ENCODE measurements around the gene PREX1.
"Not testable (repeated sequence)": the region's sequence is repeated elsewhere in the genome, so short reads cannot be mapped to it uniquely, and the experiment has no call there.

PREX1 gene

DNA sequence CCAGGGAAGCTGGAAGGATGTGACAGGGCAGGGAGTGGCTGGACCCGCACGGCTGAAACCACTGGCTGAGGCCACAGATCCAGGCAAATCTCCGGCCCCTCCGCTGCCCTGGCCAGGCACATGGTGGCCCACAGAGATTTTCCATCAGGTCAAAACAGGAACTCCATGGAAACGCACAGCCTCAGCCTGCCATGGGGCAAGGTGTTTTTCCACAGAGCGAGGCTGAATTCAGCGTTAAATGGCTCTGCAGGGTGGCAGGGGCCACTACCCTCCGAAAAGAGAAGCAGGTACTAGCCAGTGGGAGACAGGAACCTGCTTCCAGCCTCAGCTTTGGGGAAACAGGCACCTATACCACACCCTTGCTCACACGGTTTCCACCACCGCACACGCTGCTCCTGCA lies 53.1 kb downstream of the PREX1 start:
- DNase-seq (ENCODE audit: low spot score): no peak

DNA sequence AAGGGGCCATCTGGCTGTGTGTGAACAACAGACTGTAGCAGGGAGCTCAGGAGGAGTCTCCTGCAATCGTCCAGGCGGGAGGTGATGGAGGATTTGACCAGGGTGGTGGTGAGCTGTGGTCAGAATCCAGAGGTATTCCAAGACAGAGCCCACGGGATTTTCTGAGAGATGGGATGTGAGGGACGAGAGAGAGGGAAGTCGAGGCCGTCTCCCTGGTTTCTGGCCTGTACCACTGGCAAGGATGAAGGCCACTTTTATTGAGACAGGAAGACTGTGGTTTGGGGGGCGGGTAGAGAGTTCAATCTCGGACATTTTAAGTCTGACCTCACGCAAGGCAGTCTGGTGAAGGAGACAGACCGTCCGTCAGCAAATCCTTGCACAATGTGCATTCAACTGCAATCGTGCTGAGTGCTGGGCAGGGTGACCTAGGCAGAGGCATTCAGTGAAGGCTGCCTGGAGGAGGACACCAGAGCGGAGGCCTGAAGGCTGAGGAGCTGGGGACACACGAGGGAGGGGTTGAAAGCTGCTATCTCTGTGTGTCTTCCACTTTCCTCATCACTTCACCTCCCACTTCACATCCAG lies 53.9 kb downstream of the PREX1 start:
- no peak for DNase-seq (ENCODE audit: low spot score)

DNA sequence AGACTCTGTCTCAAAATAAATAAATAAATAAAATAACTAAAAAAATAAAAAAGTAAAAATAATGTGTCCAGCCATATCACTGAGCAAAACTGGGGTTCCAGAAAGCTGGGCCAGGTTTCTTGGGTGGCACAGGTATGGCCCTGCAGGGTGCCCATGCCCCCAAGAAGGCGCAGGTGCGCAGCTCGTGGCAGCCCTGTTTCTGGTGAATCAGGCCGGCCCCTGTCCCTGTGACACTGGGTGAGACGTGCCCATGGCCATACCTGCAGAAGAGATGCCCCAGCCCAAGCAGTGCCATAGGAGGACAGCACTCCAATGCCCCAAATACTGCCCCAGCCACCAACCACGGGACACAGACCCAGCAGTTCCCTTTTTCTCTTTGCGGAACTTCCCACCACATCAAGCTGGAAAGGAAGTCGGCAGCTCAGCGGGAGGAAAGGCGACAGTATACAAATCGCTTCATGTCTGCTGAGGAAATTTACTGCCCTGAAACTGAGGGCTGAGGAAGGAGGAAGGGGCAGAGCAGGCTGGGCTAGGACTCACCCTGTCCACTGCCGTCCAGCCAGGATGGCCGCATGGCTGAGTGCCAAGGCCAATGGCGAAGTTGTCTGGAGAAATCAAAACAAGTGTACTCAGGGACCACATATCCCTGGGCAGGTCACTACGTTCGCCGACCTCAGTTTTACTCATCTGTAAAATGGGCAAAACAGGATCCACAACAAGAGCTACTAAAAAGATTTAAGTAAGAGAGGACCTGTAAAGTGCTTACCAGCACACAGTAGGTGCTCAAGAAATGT lies 55.4 kb downstream of the PREX1 start:
- DNase-seq (ENCODE audit: low spot score): no peak

DNA sequence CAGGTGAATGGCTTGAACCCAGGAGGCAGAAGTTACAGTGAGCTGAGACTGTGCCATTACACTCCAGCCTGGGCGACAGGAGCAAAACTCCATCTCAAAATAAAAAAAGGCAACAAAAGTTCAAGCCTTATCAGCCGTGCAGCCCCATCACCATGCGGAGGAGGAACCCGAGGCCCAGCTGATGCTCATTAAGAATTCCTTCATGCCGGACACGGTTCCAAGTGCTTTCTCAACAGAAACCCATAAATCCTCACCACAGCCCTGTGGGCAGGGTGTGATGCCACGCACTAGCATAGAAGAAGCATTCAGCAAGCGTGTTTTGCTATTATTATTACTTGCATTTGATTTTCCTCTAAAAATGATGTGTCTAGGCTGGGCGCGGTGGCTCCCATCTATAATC lies 56.3 kb downstream of the PREX1 start:
- no peak for DNase-seq (ENCODE audit: low spot score)

DNA sequence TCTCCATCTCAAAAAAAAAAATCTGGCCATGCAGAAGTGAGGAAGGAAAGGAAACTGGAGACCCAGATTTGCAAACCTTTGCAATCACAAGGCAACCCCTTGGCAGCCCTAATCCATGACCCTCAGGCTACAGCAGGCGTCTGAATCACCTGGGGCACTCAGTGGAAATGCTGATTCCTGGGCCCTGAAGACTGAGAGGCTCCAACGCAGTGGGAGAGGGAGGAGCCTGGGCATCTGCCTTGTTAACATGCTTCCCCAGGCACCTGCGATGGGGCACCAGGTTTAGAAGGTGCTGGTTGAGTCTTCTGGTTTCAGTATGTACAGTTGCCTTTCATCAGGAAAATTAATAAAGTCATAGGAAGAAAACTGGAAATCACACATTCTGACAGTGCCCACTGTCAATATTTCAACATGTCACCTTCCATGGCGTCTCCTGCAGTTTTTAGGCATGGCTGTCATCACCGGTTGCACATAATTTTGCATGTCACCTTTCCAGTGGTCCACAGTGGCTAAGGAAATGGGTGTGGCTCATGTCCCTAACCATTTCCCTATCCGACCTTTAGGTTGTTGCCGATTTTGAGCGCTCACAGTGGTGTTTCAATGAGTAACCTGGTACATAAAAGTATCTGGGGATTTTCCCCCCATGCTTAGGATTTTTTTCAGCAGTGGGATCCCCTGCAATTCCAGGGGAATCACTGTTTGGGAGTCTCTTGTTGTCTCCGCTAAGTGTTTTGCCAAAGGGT lies 56.9 kb downstream of the PREX1 start:
- no peak for DNase-seq (ENCODE audit: low spot score)

DNA sequence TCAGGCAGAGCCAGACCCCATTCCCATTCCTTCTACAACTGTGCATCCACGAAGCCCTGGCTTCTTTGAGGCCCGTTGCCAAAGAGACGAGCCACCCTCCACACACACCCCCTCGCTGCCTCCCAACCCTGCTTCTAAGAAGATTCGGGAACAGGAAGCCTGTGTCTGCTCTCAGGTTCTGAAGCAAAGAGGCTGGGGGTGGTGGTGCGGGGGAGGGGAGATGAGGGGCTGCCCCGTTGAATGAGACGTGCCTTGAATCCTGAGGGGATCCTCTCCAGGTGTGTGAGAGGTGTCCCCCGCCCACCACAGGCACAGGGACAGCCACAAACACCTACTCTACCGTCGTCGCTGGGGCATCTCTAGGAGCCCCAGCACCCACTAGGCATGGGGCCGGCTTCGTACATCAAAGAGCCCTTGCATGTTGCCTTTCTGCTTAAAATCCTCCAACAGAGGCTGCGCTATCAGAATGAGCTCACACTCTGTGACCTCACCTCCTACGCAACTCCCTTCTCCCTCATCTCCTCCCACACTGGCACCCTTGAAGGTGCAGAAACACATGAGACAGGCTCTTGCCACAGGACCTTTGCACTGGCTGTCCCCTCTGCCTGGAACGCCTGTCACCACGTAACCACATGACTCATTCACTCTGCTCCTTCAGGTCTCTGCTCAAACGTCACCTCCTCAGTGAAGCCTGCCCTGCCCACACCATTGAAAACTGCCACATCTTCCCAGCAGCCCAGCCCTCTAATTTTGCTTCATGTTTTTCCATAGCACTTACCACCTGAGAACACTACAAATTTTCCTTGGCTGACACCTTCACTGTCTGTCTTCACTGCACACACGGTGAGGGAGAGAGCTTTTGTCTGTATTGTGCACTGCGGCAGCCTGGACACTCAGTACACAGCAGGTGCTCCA lies 58.5 kb downstream of the PREX1 start:
- no peak for DNase-seq (ENCODE audit: low spot score)

DNA sequence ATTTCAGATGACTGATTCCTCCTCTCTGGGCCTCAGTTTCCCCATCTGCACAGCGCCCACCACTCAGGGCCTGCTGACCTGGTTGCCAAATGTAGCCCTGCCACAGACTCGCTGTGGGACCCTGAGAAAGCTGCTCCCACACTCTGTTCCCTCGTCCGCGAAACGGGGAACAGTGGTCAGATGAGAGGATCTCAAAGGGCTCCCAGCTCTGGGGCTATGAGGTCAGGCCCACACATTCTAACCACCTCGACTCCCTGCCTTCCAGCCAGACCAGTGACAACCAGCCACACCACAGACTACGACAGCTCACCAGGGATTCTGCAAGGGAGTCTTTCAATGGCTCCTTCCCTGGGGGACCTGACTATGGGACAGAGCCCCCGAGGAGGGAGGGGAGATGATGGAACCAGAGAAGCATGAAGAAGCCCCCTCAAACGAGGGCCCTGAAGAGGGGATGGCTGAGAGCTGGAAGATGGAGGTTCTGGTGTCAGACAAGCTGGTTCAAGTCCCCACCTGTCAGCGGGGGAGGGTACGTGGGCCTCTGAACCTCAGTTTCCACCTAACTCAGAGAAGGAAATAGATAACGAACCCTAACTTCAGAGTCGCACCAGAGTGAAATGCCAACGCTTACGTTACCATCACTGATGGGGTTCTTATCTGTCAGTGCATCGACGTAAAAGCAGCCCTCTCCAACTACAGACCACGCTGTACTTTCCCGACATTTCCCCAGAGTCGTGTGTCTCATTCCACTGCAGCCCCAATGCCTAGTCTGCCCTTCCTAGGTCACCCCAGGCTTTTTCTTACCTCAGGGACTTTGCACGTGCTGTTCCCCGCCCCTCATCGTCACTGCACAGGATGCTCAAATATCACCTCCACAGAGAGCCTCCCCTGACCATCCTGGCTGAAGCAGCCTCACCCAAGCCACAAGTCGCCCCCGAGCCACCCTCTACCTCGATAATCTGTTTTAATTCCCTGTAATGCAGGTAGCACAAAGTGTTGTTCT lies 60.5 kb downstream of the PREX1 start:
- no peak for DNase-seq (ENCODE audit: low spot score)

DNA sequence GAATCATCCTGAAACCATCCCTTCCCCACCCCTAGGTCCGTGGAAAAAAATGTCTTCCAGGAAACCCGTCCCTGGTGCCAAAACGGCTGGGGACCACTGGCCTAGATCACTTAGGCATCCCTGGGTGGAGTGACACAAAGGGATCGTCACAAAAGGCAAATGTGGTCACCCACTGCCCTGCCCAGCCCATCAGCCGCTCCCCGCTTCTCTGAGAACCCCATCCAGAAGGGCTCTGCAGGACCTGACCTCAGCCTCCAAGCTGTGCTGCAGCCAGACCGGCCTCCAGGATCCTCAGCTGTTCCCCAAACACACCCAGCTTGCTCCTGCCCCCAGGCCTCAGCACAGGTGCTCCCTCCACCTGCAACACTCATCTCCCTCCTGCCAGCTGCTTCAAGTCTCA lies 61.6 kb downstream of the PREX1 start:
- no peak for DNase-seq (ENCODE audit: low spot score)

DNA sequence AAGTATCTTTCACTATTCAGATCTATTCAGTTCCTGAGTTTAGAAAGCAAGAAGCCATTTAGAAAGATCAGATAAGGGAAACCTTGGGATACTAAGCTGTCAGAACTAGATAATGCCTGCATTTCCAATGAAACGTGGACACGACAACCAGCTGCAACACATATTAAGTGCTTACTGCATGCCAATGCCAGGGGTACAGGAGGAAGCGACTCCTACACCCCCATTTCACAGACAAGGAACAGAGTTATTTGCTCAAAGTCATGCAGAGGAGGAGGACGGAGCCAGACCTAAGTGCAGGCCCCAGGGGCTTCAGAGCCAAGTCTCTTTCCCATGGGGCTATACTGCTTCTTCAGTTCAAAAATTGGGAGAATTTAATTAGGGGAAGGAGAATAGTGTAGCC lies 62.4 kb downstream of the PREX1 start:
- DNase-seq (ENCODE audit: low spot score): no peak

DNA sequence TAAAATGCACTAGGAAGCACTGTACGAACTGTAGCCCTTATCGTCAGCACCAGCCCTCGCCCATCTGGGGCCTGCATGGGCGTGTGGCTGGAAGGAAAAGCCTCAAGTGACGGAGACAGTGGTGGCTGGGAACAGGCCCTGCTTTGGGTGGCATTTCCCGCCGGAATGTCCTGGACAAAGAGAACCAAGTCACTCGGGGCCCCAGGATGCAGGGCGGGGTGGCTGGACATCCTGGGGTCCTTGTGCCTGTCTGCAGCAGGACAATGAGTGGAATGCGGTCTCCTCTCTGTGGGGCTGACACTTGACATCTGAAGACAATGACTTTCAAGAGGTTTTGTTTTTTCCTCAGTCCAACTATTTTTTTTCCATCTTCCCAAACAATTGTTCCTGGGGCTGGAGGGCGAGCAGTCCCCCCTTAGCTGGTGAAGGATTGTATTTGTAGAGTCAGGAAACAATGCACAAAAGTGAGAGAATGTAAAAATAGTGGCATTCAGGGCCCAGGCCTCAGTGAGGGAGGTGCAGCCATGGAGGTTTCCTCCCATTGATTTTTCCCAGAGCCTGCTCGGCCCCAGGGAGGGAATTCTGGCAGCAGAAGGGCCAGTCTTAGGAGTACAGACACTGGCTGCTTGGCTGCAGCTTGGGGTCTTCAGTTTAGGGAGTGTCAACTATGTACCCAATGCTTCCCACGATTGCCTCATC lies 64.4 kb downstream of the PREX1 start:
- no peak for DNase-seq (ENCODE audit: low spot score)

DNA sequence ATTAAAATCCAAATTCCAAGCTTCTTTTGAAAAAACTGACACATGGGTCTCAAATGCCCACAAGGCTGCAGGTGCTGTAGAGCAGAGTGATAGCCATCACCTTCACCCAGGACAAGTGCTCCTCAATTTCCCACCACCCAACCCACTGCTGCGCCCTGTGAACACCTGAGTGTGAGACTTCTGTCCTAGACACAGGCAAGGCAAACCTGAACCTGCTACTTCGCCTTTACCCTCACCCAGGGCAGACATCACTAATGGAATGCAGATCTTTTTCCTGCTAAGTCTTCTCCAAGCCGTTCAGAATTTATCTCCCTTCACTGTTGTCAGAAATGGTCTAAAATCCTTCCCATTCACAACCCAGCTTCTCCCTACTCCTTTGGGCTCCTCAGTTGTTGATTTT lies 65.9 kb downstream of the PREX1 start:
- no peak for DNase-seq (ENCODE audit: low spot score)

DNA sequence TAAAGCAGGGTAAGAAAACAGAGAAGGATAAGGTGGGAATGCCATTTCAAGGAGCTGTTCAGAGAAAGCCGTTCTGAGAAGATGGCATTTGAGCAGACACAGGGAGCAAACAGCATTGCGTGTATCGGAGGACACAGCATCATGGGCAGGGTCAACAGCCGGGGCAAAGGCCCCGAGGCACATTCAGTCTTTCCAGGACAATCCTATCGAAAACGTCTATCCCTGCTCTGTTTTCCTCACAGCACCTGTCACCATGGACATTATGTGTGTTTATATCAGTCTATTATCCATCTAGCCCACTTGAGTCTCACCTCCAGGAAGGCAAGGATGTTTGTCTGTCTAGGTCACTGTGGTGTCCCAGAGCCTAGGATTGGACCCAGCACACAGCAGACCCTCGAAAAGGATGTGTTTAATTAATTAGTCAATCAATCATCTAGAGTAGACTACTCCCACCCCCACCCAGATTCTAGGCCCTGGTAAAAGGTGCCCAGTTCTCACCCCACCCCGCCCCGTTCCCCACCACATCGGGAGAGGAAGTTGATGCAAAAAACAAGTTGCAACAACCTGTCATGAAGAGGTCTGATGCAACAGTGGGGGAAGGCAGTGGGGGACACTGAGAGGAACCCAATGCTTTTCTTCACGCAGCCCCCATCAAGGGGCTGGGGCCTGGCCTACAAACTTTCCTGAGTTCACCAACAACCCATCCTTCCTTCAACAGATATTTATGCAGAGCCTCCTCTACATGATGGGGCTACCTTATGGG lies 66.6 kb downstream of the PREX1 start:
- DNase-seq (ENCODE audit: low spot score): no peak

DNA sequence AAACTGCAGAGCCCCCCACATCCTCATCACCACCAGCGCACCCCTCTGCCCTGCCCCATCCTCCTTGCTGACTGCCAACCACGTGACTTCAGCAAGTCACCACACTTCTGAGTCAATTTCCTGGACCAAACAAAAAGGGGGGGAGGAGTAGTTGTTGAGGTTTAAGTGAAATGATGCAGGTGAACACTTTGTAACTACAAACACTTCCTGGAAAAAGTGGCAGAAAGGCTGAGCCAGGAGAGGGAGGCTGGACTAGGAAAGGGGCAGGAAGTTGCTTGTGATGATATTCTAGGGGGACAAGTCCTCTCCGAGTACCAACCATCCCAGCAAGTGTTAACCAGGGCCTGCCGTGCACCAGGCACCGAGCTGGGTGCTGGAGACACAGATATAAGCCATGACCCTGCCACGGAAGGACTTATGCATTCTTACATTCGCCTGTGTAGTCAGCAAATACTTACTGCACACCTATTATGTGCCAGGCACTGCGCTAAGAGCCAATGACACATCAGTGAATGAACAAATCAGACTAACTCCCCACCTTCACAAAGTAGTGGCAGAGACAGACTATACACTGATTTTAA lies 67.3 kb downstream of the PREX1 start:
- no peak for DNase-seq (ENCODE audit: low spot score)

DNA sequence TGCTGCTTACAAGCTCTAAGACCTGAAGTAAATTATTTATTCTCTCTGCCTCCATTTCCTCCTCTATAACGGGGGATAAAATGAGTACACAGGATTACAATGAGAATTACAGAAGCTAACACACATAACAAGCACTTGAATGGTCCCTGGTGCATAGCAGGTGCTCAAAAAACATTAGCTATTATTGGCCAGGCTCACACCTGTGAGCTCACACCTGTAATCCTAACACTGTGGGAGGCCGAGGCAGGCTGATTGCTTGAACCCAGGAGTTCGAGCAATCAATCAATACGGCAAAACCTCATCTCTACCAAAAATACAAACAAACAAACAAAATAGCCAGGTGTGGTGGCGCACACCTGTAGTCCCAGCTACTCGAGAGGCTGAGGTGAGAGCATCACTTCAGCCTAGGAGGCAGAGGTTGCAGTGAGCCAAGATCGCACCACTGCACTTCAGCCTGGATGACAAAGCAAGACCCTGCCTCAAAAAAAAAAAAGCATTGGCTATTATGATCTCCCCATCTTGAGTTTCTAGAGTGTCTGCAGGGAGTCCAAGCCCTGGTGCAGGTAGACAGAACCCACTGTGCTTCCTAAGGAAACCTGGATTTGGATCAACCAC lies 68.1 kb downstream of the PREX1 start:
- no peak for DNase-seq (ENCODE audit: low spot score)

DNA sequence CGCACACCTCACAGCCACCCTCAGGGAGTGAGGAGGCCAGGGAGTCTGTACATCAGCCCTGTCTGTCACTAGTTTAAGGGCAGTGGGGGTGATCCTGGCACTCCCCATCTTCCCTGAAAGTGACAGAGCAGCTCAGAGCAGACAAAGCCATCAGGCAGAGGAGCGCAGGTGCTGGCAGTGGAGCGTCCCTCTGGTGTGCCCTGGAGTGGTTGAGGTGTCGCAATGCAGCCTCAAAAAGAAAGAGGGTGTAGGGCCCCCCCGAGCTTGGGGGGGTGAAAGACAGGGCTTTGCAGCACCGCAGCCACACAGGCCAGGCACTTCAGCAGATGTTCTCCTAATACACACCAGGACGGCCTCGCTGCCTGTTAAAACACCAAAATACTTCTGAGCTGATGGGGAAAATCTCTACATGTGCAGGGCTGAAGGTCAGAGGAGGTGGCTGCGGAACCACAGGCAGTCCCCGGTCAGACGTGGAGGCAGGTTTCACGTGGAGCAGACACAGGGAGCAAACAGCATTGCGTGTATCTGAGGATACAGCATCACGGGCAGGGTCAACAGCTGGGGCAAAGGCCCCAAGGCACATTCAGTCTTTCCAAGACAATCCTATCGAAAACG lies 69.5 kb downstream of the PREX1 start:
- DNase-seq (ENCODE audit: low spot score): no peak

DNA sequence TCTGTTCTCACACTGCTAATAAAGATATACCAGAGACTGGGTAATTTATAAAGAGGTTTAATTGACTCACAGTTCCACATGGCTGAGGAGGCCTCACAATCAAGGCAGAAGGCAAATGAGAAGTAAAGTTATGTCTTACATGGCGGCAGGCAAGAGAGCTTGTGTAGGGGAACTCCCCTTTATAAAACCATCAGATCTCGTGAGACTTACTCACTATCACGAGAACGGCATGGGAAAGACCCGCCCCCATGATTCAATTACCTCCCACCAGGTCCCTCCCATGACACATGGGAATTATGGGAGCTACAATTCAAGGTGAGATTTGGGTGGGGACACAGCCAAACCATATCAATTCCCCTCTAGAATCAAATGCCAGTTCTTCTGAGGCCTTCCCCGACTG lies 71.0 kb downstream of the PREX1 start:
- DNase-seq (ENCODE audit: low spot score): not testable (repeated sequence)

DNA sequence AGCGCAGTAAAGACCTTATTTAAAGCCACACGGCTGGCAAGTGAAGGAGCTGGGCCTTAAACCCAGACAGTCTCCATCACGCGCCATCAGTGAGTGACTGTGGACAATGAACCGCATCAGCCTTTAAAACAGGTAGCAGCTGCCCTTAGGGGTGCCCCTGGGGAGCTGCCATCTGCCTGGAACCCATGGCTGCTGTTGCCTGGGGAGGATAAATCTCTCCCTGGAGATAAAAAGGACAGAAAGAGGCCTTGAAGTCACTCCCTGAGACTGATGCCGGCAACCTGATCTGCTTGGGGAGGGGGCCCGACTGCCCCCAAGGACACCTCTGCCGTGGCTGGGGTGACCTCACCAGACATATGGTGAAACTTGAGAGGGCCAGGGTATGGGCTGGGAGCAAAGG lies 73.5 kb downstream of the PREX1 start:
- no peak for DNase-seq (ENCODE audit: low spot score)

DNA sequence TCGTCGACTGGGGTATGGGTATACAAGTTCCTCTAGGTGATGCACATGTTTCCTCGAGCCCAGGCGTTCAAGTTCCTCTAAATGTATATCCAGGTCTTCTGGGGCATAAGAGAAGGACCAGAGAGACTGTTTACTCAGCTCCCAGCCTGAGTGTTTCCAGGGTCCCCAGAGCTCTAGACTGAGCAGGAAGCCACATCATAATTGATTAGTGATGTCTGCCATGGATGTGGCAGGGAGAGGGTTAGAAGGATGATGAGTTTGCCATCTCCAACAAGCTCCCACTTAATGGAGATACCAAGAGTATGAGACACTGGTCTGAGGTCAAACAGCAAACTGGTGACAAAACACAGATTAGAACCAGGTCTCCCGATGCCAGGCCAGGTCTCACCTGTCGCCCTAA lies 74.8 kb downstream of the PREX1 start:
- DNase-seq (ENCODE audit: low spot score): no peak
